GM12878 (cell line): ENCODE results near the gene SHROOM3. TPM values are rescaled to one million over a fixed set of nuclear protein-coding genes. Genes with fewer than 3 reads are reported as not detected.

Source experiments
- ATAC-seq: fragments of 200-7000 bp; cut with Tn5 transposase; 3 replicates; pipeline ENCODE4 v1.9.1; 2020; ENCODE audit warnings: mild to moderate bottlenecking, moderate library complexity
- BruUV-seq: library from RNA; stranded (reverse); fragments of 400-500 nt; replicated peaks from 2 replicates; lab custom pipeline; 2021; lab: Mats Ljungman, UMichigan
- CTCF ChIA-PET: fragments of 300-600 bp; sonication (Branson Sonifier 250); formaldehyde crosslinking; extraction: SDS; loops from one replicate; lab custom pipeline; 2021; ENCODE audit warnings: inconsistent platforms; lab: Yijun Ruan, JAX
- POLR2A ChIA-PET: fragments of 350-600 bp; formaldehyde crosslinking; extraction: SDS; loops from one replicate; lab custom pipeline; 2021; ENCODE audit warnings: inconsistent platforms; lab: Charles Lee
- RAD21 ChIA-PET: fragments of 300-600 bp; sonication (Branson Sonifier 250); formaldehyde crosslinking; loops from one replicate; lab custom pipeline; 2023; ENCODE audit warnings: antibody characterized with exemption; ENCODE audit not compliant: unreplicated experiment; lab: Charles Lee
- SMC1A ChIA-PET: fragments of 300-600 bp; sonication (Branson Sonifier 250); formaldehyde crosslinking; loops from one replicate; lab custom pipeline; 2023; ENCODE audit not compliant: unreplicated experiment, uncharacterized antibody; lab: Charles Lee
- DNase-seq: peaks from one replicate; pipeline ENCODE4 v3.0.0-alpha.2; 2011; ENCODE audit warnings: low read depth, low spot score
- FAIRE-seq: peaks from 3 replicates; lab custom pipeline; 2011; peaks lifted over from hg19 to GRCh38; lab: Jason Lieb, UNC
- H2AFZ ChIP-seq: 2 replicates; pipeline ENCODE4 v1.6.0; 2011; ENCODE audit warnings: low read depth, low read length, control low read depth; ENCODE audit not compliant: control insufficient read depth
- H3K27ac ChIP-seq: 2 replicates; pipeline ENCODE4 v1.5.1; 2011; ENCODE audit warnings: control low read depth; ENCODE audit not compliant: control insufficient read depth, insufficient read depth
- H3K27me3 ChIP-seq, 2 experiments: replicated peaks in 1 of 2; 2 replicates each; pipeline versions ENCODE4 v1.6.0 to v1.6.1; 2011; ENCODE audit warnings: low read length in 1 of 2; ENCODE audit not compliant: control insufficient read depth in 2 of 2, insufficient read depth in 2 of 2
- H3K36me3 ChIP-seq, 2 experiments: 2 replicates each; pipeline ENCODE4 v1.5.1; 2011; ENCODE audit warnings: low read length in 1 of 2; ENCODE audit not compliant: control insufficient read depth in 2 of 2, insufficient read depth in 2 of 2
- H3K4me1 ChIP-seq: 2 replicates; pipeline ENCODE4 v1.6.1; 2011; ENCODE audit warnings: mild to moderate bottlenecking, low read length, moderate library complexity, mixed read lengths; ENCODE audit not compliant: control insufficient read depth, insufficient read depth
- H3K4me2 ChIP-seq: 2 replicates; pipeline ENCODE4 v1.6.0; 2011; ENCODE audit warnings: control low read depth; ENCODE audit not compliant: control insufficient read depth, insufficient read depth
- H3K4me3 ChIP-seq: fragments of 200-600 bp; sonication (generic); 2 replicates; pipeline ENCODE4 v1.5.1; 2016
- H3K79me2 ChIP-seq: 2 replicates; pipeline ENCODE4 v1.6.0; 2011; ENCODE audit warnings: low read length; ENCODE audit not compliant: control insufficient read depth, insufficient read depth
- H3K9ac ChIP-seq: 2 replicates; pipeline ENCODE4 v1.8.0; 2011; ENCODE audit warnings: low read length, control low read depth, mixed read lengths; ENCODE audit not compliant: control insufficient read depth, insufficient read depth
- H3K9me3 ChIP-seq: replicated peaks from 3 replicates; pipeline ENCODE4 v1.5.1; 2011; ENCODE audit warnings: mild to moderate bottlenecking, low read length; ENCODE audit not compliant: control insufficient read depth, insufficient read depth
- H4K20me1 ChIP-seq: 2 replicates; pipeline ENCODE4 v1.6.0; 2011; ENCODE audit not compliant: control insufficient read depth, insufficient read depth
- BCL11A ChIP-seq: IDR thresholded peaks from 2 replicates; pipeline ENCODE4 v1.6.1; 2011; ENCODE audit warnings: low read depth, low read length
- BHLHE40 ChIP-seq, 2 experiments: fragments of 450-650 bp in 1 of 2; IDR thresholded peaks; 2 replicates each; pipeline ENCODE4 v1.6.1; 2011 to 2017; ENCODE audit warnings: low read depth in 2 of 2, borderline replicate concordance in 1 of 2, improper control_type of control experiment in 1 of 2, low read length in 1 of 2, mild to moderate bottlenecking in 1 of 2
- BRCA1 ChIP-seq: IDR thresholded peaks from 2 replicates; pipeline ENCODE4 v1.6.1; 2011; ENCODE audit warnings: low read depth, low read length, improper control_type of control experiment
- CEBPB ChIP-seq, 2 experiments: fragments of 150-350 bp in 1 of 2; IDR thresholded peaks; 2 replicates each; pipeline ENCODE4 v1.6.1; 2012 to 2014; ENCODE audit warnings: low read depth in 2 of 2, low read length in 2 of 2, borderline replicate concordance in 1 of 2, inconsistent platforms in 1 of 2
- EP300 ChIP-seq, 2 experiments: fragments of 150-350 bp in 1 of 2; IDR thresholded peaks; 2 replicates each; pipeline ENCODE4 v1.6.1; 2011 to 2012; ENCODE audit warnings: low read depth in 2 of 2, low read length in 2 of 2, borderline replicate concordance in 1 of 2, improper control_type of control experiment in 1 of 2, inconsistent platforms in 1 of 2; ENCODE audit not compliant: control insufficient read depth in 1 of 2
- HCFC1 ChIP-seq: fragments of 150-350 bp; IDR thresholded peaks from 2 replicates; pipeline ENCODE4 v1.6.1; 2014; ENCODE audit warnings: low read length
- MXI1 ChIP-seq: fragments of 150-350 bp; IDR thresholded peaks from 2 replicates; pipeline ENCODE4 v1.6.1; 2011; ENCODE audit warnings: low read depth, mild to moderate bottlenecking, inconsistent platforms, low read length, improper control_type of control experiment
- MYB ChIP-seq: fragments of 150-350 bp; IDR thresholded peaks from 2 replicates; pipeline ENCODE4 v1.6.1; 2014; ENCODE audit warnings: mild to moderate bottlenecking, low read depth, low read length, borderline replicate concordance
- NFXL1 ChIP-seq: fragments of 450-650 bp; IDR thresholded peaks from 2 replicates; pipeline ENCODE4 v1.6.1; 2017; ENCODE audit warnings: antibody characterized with exemption, mild to moderate bottlenecking, borderline replicate concordance
- POLR2AphosphoS5 ChIP-seq: IDR thresholded peaks from 2 replicates; pipeline ENCODE4 v1.6.1; 2011; ENCODE audit warnings: mild to moderate bottlenecking, low read length, inconsistent platforms
- RB1 ChIP-seq: fragments of 450-650 bp; formaldehyde crosslinking; IDR thresholded peaks from 2 replicates; pipeline ENCODE4 v1.6.1; 2017; ENCODE audit warnings: mild to moderate bottlenecking, borderline replicate concordance
- RBBP5 ChIP-seq: fragments of 200-600 bp; sonication (generic); conservative IDR thresholded peaks from 2 replicates; pipeline ENCODE4 v1.6.1; 2016
- SIN3A ChIP-seq: IDR thresholded peaks from 2 replicates; pipeline ENCODE4 v1.6.1; 2012; ENCODE audit warnings: low read depth, low read length, improper control_type of control experiment
- SREBF1 ChIP-seq: IDR thresholded peaks from 2 replicates; pipeline ENCODE4 v1.6.1; 2012; ENCODE audit warnings: mild to moderate bottlenecking, low read length
- TCF12 ChIP-seq: IDR thresholded peaks from 2 replicates; pipeline ENCODE4 v1.6.1; 2011; ENCODE audit warnings: low read depth, mild to moderate bottlenecking, low read length
- YY1 ChIP-seq: IDR thresholded peaks from 2 replicates; pipeline ENCODE4 v1.6.1; 2011; ENCODE audit warnings: low read depth, mild to moderate bottlenecking, low read length
- ZBED1 ChIP-seq: IDR thresholded peaks from 2 replicates; pipeline ENCODE4 v1.6.1; 2016; ENCODE audit warnings: borderline replicate concordance
- WGBS: methylation state at CpG from one replicate; pipeline ENCODE4 v1.1.6; 2016; ENCODE audit warnings: low lambda C conversion rate; ENCODE audit not compliant: insufficient replicate concordance, insufficient coverage; ENCODE audit errors: missing lambda C conversion rate; 5-methylcytosine and 5-hydroxymethylcytosine counted together
- in situ Hi-C: fragments of 300-500 bp; cut with MboI; formaldehyde crosslinking; loops from 9 replicates; pipeline ENCODE4 v1.14.3; 2018; ENCODE audit warnings: mixed read lengths
- intact Hi-C: fragments of 100-400 bp; cut with micrococcal nuclease; formaldehyde crosslinking; loops from one replicate; pipeline ENCODE4 v1.14.2; 2022; ENCODE audit not compliant: unreplicated experiment
- polyA plus RNA-seq, 11 experiments: library from polyadenylated mRNA; depleted of rRNA in 4 of 11; unstranded in 6 of 11; stranded (reverse) in 5 of 11; fragments of >200 nt; fragmentation: Nextera tagmentation in 4 of 11; fragmentation: Illumina TruSeq in 1 of 11; extraction: Ambion mirVana in 4 of 11; extraction: Trizol in 1 of 11; gene quantifications; 1 replicate in 1 of 11; 2 replicates in 10 of 11; pipeline versions ENCODE4 v1.2.1 to v1.2.3, GENCODE V29; 2011 to 2016; ENCODE audit warnings: inconsistent platforms in 2 of 11, missing spikeins in 2 of 11, low read depth in 1 of 11
- total RNA-seq, 4 experiments: library from RNA; depleted of rRNA in 3 of 4; stranded (reverse); fragments of >200 nt in 3 of 4; fragmentation: Illumina TruSeq in 1 of 4; extraction: Trizol in 1 of 4; gene quantifications; 2 replicates each; pipeline versions ENCODE4 v1.2.1 to v1.2.3, GENCODE V29; 2013 to 2021
- TF ChIP-seq, protein P1 (sequence below): fragments of 450-650 bp; IDR thresholded peaks from 2 replicates; pipeline ENCODE4 v1.6.1; 2014; ENCODE audit warnings: mild to moderate bottlenecking
- TF ChIP-seq, protein P2 (sequence below): fragments of 450-650 bp; IDR thresholded peaks from 2 replicates; pipeline ENCODE4 v1.6.1; 2017; ENCODE audit warnings: mild to moderate bottlenecking, low read depth, inconsistent platforms; ENCODE audit not compliant: poor library complexity, severe bottlenecking

The SHROOM3 gene
- total and polyA plus RNA-seq, 10 of the 15 experiments (the other 5 are each of a cell fraction or from before 2014, with no cell fraction given): under 0.01 to 0.29 (median 0.08) TPM; not detected in 1

GRCh38 chr4:76596713-76597112 is 161.7 kb downstream of the SHROOM3 start:
- no peak for ATAC-seq
- TF ChIP-seq MXI1 (no peak), MYB (no peak), YY1 (no peak), SIN3A (no peak), EP300 (IDR thresholded peaks at IDR 0.05; ENCODE audit: borderline replicate concordance in 1 of 2, control insufficient read depth in 1 of 2, low read depth in 2 of 2, low read length in 2 of 2) (no peak), RB1 (no peak), BRCA1 (no peak), NFXL1 (no peak), ZBED1 (no peak), BHLHE40 (IDR thresholded peaks at IDR 0.05; ENCODE audit: borderline replicate concordance in 1 of 2, low read depth in 2 of 2, low read length in 1 of 2) (no peak), SREBF1 (no peak), CEBPB (IDR thresholded peaks at IDR 0.05; ENCODE audit: borderline replicate concordance in 1 of 2, low read depth in 2 of 2, low read length in 2 of 2) (no peak), BCL11A (no peak), RBBP5 (no peak), HCFC1 (no peak), POLR2AphosphoS5 (no peak), TCF12 (no peak)
- TF ChIP-seq, protein P1, sequence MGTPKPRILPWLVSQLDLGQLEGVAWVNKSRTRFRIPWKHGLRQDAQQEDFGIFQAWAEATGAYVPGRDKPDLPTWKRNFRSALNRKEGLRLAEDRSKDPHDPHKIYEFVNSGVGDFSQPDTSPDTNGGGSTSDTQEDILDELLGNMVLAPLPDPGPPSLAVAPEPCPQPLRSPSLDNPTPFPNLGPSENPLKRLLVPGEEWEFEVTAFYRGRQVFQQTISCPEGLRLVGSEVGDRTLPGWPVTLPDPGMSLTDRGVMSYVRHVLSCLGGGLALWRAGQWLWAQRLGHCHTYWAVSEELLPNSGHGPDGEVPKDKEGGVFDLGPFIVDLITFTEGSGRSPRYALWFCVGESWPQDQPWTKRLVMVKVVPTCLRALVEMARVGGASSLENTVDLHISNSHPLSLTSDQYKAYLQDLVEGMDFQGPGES: no peak
- TF ChIP-seq, protein P2, sequence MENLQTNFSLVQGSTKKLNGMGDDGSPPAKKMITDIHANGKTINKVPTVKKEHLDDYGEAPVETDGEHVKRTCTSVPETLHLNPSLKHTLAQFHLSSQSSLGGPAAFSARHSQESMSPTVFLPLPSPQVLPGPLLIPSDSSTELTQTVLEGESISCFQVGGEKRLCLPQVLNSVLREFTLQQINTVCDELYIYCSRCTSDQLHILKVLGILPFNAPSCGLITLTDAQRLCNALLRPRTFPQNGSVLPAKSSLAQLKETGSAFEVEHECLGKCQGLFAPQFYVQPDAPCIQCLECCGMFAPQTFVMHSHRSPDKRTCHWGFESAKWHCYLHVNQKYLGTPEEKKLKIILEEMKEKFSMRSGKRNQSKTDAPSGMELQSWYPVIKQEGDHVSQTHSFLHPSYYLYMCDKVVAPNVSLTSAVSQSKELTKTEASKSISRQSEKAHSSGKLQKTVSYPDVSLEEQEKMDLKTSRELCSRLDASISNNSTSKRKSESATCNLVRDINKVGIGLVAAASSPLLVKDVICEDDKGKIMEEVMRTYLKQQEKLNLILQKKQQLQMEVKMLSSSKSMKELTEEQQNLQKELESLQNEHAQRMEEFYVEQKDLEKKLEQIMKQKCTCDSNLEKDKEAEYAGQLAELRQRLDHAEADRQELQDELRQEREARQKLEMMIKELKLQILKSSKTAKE: no peak
- TF ChIP-seq, all 136 proteins: peak for 0

More at GRCh38 chr4:76596713-76597112, 161.7 kb downstream of the SHROOM3 start:
- intact Hi-C loops (no loop called here), in situ Hi-C loops (no loop called here)
- ChIA-PET POLR2A (no interaction called here), RAD21 (no interaction called here), CTCF (no interaction called here), SMC1A (no interaction called here)
- 57% methylated on average over 5 of the region's 5 CpGs for WGBS
- Histone ChIP-seq H3K79me2 (no peaks in the 10 kb centered on the region), H3K4me2 (no peak overlapping the region), H3K27ac (no peak overlapping the region), H2AFZ (no peak overlapping the region), H3K36me3 (no peaks in the 10 kb centered on the region), H3K4me3 (no peak overlapping the region), H4K20me1 (no peaks in the 10 kb centered on the region), H3K4me1 (no peaks in the 10 kb centered on the region), H3K27me3 (peaks cover 0 to 8% of the 10 kb centered on the region in 2 experiments; a peak in 2 of 4 replicates), H3K9ac (no peak overlapping the region), H3K9me3 (no peaks in the 10 kb centered on the region)
- no peak for DNase-seq
- no peak for FAIRE-seq
- BruUV-seq: no TSS peak
